Measurements from ENCODE around the gene ZSCAN18. TPM values are rescaled to one million over a fixed set of nuclear protein-coding genes. Genes with fewer than 3 reads are reported as not detected.

ZSCAN18 gene
- total and polyA plus RNA-seq, 8 donors = 17.3 to 93.0 (median 21.5) TPM

DNA sequence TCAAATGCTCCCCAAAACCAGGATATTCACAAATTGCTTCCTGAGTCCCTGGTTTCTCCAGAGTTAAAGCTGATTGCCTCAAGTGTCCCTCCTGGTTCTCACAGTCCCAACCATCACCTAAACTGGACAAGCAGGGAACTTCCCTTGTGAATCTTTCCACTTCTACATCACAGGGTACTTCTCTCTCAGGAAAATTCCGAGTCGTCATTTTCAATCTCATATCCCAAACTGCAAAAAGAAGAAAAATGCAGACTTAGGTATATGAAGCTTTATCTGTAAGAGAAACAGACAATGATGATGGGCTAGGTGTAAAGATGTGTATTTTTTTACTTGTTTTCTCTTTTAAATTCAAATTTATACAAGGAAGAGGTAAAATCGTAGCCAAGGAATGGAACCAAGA lies 31.3 kb upstream of the ZSCAN18 start:
- no peaks in the 10 kb centered on the region for H3K27me3 ChIP-seq
- H3K27ac ChIP-seq = no peak overlapping the region
- ATAC-seq (no peak), FAIRE-seq (no peak), DNase-seq (no peak)
- H3K4me1 ChIP-seq = no peaks in the 10 kb centered on the region
- WGBS, 2 donors = 91 to 99% methylated on average over 3 of the region's 3 CpGs
- intact Hi-C loops (cut with DNase I) = loop anchor here in 1 of 3 donors (10.0 kb wide), 1 partner anchor 136 kb away; no protein-coding TSS in a partner anchor
- peaks cover 3 to 56% (median 27%) of the 10 kb centered on the region in 3 donors for H3K36me3 ChIP-seq
- no peak overlapping the region for H3K4me3 ChIP-seq
- TF ChIP-seq, protein P1, sequence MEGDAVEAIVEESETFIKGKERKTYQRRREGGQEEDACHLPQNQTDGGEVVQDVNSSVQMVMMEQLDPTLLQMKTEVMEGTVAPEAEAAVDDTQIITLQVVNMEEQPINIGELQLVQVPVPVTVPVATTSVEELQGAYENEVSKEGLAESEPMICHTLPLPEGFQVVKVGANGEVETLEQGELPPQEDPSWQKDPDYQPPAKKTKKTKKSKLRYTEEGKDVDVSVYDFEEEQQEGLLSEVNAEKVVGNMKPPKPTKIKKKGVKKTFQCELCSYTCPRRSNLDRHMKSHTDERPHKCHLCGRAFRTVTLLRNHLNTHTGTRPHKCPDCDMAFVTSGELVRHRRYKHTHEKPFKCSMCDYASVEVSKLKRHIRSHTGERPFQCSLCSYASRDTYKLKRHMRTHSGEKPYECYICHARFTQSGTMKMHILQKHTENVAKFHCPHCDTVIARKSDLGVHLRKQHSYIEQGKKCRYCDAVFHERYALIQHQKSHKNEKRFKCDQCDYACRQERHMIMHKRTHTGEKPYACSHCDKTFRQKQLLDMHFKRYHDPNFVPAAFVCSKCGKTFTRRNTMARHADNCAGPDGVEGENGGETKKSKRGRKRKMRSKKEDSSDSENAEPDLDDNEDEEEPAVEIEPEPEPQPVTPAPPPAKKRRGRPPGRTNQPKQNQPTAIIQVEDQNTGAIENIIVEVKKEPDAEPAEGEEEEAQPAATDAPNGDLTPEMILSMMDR (IDR thresholded peaks at IDR 0.05) = no peak
- peaks cover 0 to 36% (median 11%) of the 10 kb centered on the region in 4 donors for H3K9me3 ChIP-seq

DNA sequence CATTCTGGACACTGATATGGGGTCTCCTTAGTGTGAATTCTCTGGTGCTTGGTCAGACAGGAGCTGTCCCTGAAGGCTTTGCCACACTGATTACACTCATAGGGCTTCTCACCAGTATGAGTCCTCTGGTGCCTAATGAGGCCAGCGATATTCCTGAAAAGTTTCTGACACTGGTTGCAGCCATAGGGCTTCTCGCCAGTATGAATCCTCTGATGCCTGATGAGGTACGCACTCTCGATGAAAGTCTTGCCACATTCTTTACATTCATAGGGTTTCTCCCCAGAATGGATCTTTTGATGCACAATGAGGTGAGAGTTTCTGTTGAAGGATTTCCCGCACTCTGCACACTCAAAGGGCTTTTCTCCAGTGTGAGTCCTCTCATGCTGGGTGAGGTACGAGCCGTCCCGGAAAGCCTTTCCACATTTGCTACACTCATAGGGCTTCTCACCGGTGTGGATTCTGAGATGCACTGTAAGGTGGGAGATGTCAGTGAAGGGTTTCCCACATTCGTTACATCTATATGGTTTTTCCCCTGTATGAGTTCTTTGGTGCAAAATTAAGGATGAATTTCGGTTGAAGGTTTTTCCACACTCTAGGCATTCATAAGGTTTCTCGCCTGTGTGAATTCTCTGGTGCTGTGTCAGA lies 30.1 kb upstream of the ZSCAN18 start:
- Histone ChIP-seq H3K9me3 (peaks cover 0 to 38% (median 11%) of the 10 kb centered on the region in 4 donors), H3K4me1 (no peaks in the 10 kb centered on the region), H3K27me3 (no peaks in the 10 kb centered on the region), H3K36me3 (peaks cover 3 to 50% (median 27%) of the 10 kb centered on the region in 3 donors), H3K4me3 (no peak overlapping the region), H3K27ac (no peak overlapping the region)
- no peak for DNase-seq
- 98% methylated on average over 12 of the region's 12 CpGs for WGBS, 2 donors
- TF ChIP-seq, protein P1 (IDR thresholded peaks at IDR 0.05) = no peak
- FAIRE-seq = no peak
- intact Hi-C loops (cut with DNase I) = loop anchor here in 1 of 3 donors (10.0 kb wide), 1 partner anchor 137 kb away; no protein-coding TSS in a partner anchor
- no peak for ATAC-seq

DNA sequence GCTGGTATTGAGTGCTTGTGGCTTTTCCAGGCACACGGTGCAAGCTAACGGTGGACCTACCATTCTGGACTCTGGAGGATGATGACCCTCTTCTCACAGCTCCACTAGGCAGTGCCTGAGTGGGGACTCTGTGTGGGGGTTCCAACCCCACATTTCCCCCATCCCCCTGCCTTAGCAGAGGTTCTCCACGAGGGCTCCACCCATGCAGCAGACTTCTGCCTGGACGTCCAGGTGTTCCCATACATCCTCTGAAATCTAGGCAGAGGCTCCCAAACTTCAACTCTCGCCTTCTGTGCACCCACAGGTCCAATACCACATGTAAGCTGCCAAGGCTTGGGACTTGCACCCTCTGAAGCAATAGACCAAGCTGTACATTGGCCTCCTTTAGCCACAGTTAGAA lies 25.3 kb upstream of the ZSCAN18 start:
- ATAC-seq (no peak), DNase-seq (no peak), FAIRE-seq (no peak)
- Histone ChIP-seq H3K4me1 (no peaks in the 10 kb centered on the region), H3K36me3 (peaks cover 0 to 6% (median 6%) of the 10 kb centered on the region in 3 donors), H3K9me3 (peaks cover 0 to 26% (median 7%) of the 10 kb centered on the region in 4 donors), H3K27ac (no peak overlapping the region), H3K27me3 (no peaks in the 10 kb centered on the region), H3K4me3 (no peak overlapping the region)
- intact Hi-C loops (cut with DNase I) = loop anchor here in 1 of 3 donors (10.0 kb wide), 1 partner anchor 141 kb away; no protein-coding TSS in a partner anchor
- TF ChIP-seq, protein P1 (IDR thresholded peaks at IDR 0.05) = no peak
- 59 to 62% methylated on average over 5 of the region's 5 CpGs for WGBS, 2 donors

DNA sequence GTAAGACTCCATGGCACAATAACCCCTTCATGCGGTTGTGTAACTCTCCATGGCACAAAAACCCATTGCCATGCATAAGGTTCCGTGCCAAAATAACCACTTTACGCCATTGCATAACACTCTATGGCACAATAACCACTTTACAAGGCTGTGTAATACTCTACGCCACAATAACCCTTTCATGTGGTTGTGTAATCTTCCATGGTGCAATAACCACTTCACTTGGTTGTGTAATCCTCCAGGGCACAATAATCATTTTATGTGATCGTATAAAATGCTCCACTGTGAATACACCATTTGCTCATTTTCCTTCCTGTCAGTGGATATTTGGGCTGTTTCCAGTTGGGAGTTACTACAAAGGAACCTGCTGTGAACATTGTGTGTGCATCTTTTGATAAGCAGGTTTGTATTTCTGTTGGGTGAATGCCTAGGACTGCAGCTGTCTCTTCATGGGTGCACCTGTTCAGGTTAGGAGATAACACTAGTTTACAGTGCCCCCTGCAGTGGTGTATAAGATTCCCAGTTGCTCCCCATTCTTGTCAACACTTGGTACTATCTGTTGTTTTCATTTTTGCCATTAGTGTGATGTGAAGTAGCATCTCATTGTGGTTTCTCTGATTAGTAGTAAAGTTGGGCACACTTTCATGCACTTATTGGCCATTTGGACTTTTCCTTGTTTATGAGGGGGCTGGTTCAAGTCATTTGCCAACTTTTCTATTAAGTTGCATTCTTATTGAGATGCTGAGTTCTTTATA lies 21.1 kb upstream of the ZSCAN18 start:
- intact Hi-C loops (cut with DNase I) = no loop called here
- no peak for FAIRE-seq
- Histone ChIP-seq H3K4me3 (no peak overlapping the region), H3K27ac (no peak overlapping the region), H3K9me3 (peaks cover 0 to 13% (median 0%) of the 10 kb centered on the region in 4 donors), H3K27me3 (no peaks in the 10 kb centered on the region), H3K36me3 (no peaks in the 10 kb centered on the region), H3K4me1 (no peaks in the 10 kb centered on the region)
- TF ChIP-seq, protein P1 (IDR thresholded peaks at IDR 0.05) = no peak
- ATAC-seq = no peak
- WGBS, 2 donors = 78 to 80% methylated on average over 5 of the region's 5 CpGs
- no peak for DNase-seq

All from pancreas (tissue), 10 donors.